ENCODE measurements around the gene SCLY. TPM values are rescaled to one million over a fixed set of nuclear protein-coding genes. Genes with fewer than 3 reads are reported as not detected.

The SCLY gene
- total RNA-seq, 1 donor from 2014 or later = 44.0 TPM

DNA sequence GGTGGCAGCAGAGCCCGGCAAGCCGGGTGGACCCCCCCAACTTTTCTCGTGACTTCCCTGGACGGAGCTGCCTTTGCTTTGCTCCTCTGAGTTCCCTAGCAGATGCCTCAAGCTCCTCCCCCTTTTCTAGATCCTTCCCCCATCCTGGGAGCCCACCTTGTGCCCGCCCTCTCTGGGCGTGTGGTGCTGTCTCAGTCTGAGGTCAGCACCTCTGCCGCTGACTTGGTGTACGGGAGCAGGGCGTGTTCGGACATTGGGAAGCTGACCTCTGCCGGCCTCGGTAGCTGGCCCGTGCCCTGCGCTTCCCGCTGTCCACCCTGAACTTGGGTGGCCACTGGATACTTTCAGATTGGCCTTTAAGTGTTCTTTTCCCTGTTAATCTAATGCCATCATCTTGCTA is 19.7 kb downstream of the SCLY start:
- Mint-ChIP-seq H3K27ac (ENCODE audit: unreplicated experiment) (no peak overlapping the region), H3K36me3 (ENCODE audit: unreplicated experiment) (peaks cover 17% of the 10 kb centered on the region), H3K27me3 (ENCODE audit: unreplicated experiment) (peaks cover 2% of the 10 kb centered on the region), H3K4me3 (ENCODE audit: unreplicated experiment) (no peak overlapping the region), H3K9me3 (ENCODE audit: unreplicated experiment) (peaks cover 1% of the 10 kb centered on the region), H3K4me1 (ENCODE audit: low read depth, unreplicated experiment) (no peaks in the 10 kb centered on the region)
- TF ChIP-seq, protein P1, sequence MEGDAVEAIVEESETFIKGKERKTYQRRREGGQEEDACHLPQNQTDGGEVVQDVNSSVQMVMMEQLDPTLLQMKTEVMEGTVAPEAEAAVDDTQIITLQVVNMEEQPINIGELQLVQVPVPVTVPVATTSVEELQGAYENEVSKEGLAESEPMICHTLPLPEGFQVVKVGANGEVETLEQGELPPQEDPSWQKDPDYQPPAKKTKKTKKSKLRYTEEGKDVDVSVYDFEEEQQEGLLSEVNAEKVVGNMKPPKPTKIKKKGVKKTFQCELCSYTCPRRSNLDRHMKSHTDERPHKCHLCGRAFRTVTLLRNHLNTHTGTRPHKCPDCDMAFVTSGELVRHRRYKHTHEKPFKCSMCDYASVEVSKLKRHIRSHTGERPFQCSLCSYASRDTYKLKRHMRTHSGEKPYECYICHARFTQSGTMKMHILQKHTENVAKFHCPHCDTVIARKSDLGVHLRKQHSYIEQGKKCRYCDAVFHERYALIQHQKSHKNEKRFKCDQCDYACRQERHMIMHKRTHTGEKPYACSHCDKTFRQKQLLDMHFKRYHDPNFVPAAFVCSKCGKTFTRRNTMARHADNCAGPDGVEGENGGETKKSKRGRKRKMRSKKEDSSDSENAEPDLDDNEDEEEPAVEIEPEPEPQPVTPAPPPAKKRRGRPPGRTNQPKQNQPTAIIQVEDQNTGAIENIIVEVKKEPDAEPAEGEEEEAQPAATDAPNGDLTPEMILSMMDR (IDR thresholded peaks at IDR 0.05; ENCODE audit: partially characterized antibody, unreplicated experiment) = no peak
- no peak for DNase-seq

DNA sequence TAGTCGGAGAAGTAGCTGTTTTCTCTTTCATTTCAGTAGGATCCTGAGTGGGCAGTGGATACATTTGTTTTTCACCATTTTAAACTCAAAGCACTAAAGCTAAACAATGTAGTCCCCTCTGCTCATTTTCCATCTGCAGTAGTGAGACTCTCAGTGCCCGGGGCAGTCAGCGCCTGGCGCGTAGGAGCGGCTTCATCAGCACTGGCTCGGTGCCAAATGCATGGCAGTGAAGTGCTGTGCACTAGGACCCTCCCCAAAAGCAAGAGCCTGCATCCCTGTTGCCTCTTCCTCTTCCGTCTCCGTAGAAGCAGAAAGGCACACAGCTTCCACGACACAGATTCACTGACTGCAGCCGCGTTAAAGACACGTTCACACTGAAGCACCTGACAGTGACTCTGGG is 20.3 kb downstream of the SCLY start:
- H3K4me1 Mint-ChIP-seq (ENCODE audit: low read depth, unreplicated experiment) = no peaks in the 10 kb centered on the region
- TF ChIP-seq, protein P1 (IDR thresholded peaks at IDR 0.05; ENCODE audit: partially characterized antibody, unreplicated experiment) = no peak
- DNase-seq = no peak
- no peak overlapping the region for H3K4me3 Mint-ChIP-seq (ENCODE audit: unreplicated experiment)
- peaks cover 1% of the 10 kb centered on the region for H3K9me3 Mint-ChIP-seq (ENCODE audit: unreplicated experiment)
- H3K36me3 Mint-ChIP-seq (ENCODE audit: unreplicated experiment) = peaks cover 17% of the 10 kb centered on the region
- no peak overlapping the region for H3K27ac Mint-ChIP-seq (ENCODE audit: unreplicated experiment)
- H3K27me3 Mint-ChIP-seq (ENCODE audit: unreplicated experiment) = peaks cover 2% of the 10 kb centered on the region

DNA sequence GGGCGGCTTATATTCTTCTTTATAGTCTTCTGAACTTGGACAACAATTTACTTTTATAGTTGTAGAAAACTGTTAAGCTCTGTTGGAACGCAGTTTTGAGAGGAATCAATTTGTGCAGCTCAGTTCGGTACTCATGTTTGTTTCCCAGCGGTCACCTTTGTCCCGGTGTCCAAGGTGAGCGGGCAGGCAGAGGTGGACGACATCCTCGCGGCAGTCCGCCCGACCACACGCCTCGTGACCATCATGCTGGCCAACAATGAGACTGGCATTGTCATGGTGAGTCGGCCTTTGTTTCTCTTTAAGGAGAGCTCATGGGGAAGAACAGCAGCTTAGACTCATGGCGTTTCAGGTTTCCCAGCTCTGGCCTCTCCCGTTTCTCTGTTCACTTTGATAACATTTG is 20.8 kb downstream of the SCLY start:
- Mint-ChIP-seq H3K4me3 (ENCODE audit: unreplicated experiment) (no peak overlapping the region), H3K27ac (ENCODE audit: unreplicated experiment) (no peak overlapping the region), H3K4me1 (ENCODE audit: low read depth, unreplicated experiment) (no peaks in the 10 kb centered on the region), H3K36me3 (ENCODE audit: unreplicated experiment) (peaks cover 17% of the 10 kb centered on the region), H3K27me3 (ENCODE audit: unreplicated experiment) (peaks cover 2% of the 10 kb centered on the region), H3K9me3 (ENCODE audit: unreplicated experiment) (peaks cover 1% of the 10 kb centered on the region)
- TF ChIP-seq, protein P1 (IDR thresholded peaks at IDR 0.05; ENCODE audit: partially characterized antibody, unreplicated experiment) = no peak
- no peak for DNase-seq

DNA sequence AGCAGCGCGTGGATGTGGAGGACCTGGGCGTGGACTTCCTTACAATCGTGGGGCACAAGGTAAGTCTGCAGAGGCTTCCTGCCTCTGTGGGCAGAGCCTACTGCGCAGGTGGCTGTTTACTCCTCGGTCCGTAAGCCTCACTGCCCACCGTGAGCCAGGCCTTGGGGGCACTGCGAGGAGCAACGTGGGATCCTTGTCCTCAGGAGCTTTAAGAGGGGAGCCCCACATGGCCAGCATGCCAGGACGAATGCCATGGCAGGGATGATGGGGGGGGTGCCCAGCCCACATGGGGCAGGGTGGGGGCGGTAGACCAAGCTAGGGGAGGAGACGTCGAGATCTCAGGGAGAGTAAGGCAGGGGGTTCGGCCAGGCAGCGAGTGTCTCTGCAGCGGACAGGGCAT is 21.4 kb downstream of the SCLY start:
- Mint-ChIP-seq H3K36me3 (ENCODE audit: unreplicated experiment) (peaks cover 17% of the 10 kb centered on the region), H3K4me1 (ENCODE audit: low read depth, unreplicated experiment) (no peaks in the 10 kb centered on the region), H3K9me3 (ENCODE audit: unreplicated experiment) (peaks cover 1% of the 10 kb centered on the region), H3K27ac (ENCODE audit: unreplicated experiment) (no peak overlapping the region), H3K27me3 (ENCODE audit: unreplicated experiment) (peaks cover 2% of the 10 kb centered on the region), H3K4me3 (ENCODE audit: unreplicated experiment) (no peak overlapping the region)
- TF ChIP-seq, protein P1 (IDR thresholded peaks at IDR 0.05; ENCODE audit: partially characterized antibody, unreplicated experiment) = no peak
- DNase-seq = no peak

DNA sequence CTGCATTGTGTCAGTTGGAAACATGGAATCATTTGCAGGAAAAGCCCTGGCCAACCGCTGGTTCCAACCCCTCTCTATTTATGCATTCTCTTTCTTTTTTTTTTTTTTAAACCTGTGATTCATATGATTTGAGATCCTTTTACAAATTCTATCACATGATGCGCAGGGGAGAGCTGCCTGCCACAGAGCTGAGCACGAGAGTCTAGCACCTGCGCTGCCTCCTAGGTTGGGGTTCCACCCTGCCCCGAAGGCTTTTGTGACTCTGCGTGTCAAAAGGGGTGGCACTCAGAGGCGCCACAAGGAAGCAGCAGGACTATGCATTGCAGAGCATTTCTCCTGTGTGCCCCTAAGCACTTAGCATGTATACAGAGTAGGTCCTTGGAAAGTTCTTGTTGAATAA is 22.0 kb downstream of the SCLY start:
- H3K4me3 Mint-ChIP-seq (ENCODE audit: unreplicated experiment) = no peak overlapping the region
- no peaks in the 10 kb centered on the region for H3K4me1 Mint-ChIP-seq (ENCODE audit: low read depth, unreplicated experiment)
- H3K9me3 Mint-ChIP-seq (ENCODE audit: unreplicated experiment) = peaks cover 1% of the 10 kb centered on the region
- TF ChIP-seq, protein P1 (IDR thresholded peaks at IDR 0.05; ENCODE audit: partially characterized antibody, unreplicated experiment) = no peak
- H3K27me3 Mint-ChIP-seq (ENCODE audit: unreplicated experiment) = peaks cover 2% of the 10 kb centered on the region
- H3K27ac Mint-ChIP-seq (ENCODE audit: unreplicated experiment) = no peak overlapping the region
- DNase-seq = no peak
- H3K36me3 Mint-ChIP-seq (ENCODE audit: unreplicated experiment) = peaks cover 17% of the 10 kb centered on the region

Measured in glutamatergic neuron (in vitro differentiated cells).